G401 (cell line): ENCODE data around the gene SLC4A1AP. TPM values are rescaled to one million over a fixed set of nuclear protein-coding genes. Genes with fewer than 3 reads are reported as not detected.
"Not testable (repeated sequence)": the region's sequence is repeated elsewhere in the genome, so short reads cannot be mapped to it uniquely, and the experiment has no call there.

Experiments used
- DNase-seq: peaks from one replicate; pipeline ENCODE4 v3.0.0-alpha.2; 2015; ENCODE audit warnings: low spot score
- in situ Hi-C: cut with HindIII; loops from 2 replicates; pipeline ENCODE4 v1.10.0; 2016; ENCODE audit warnings: low sequenced_read_pairs, mixed read lengths
- total RNA-seq: library from RNA; depleted of rRNA; stranded (reverse); fragments of >200 nt; shearing (Covaris generic); gene quantifications from 2 replicates; pipeline ENCODE4 v1.2.3, GENCODE V29; 2014; rRNA removed

The SLC4A1AP gene
- 36.1 and 41.5 TPM in 2 replicates for total RNA-seq

DNA sequence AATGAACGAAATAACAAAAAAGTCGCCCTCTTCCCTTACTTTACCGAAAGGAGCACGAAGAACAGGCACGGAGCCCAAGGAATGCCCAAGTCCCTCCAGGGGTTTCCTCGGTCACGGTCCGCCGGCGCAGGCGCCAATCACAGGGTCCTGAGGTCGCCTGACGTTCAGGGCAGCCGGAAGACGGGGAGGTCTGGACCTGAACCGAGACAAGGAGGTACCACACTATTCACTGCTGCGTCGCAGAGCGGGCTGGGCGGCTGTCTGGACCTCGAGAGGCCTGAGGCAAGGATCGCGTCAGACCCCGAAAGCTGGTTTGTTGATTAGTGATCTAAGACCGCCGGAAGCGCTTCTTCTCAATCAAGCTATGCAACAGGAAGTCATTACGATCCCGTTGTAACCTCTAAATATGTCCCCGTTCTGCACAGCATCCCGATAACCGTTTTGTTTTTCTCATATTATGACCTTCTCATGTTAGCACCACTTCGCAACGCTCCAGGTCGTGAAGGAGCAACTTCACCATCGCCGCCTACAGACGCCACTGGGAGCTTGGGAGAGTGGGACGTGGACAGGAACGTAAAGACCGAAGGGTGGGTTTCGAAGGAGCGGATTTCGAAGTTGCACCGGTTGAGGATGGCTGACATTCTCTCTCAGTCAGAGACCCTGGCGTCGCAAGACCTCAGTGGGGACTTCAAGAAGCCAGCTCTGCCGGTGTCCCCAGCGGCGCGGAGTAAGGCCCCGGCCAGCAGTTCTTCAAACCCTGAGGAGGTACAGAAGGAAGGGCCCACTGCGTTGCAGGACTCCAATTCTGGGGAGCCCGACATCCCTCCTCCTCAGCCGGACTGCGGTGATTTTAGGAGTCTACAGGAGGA lies at the start of gene SLC4A1AP, which contains the start of gene SUPT7L:
SLC4A1AP (plus strand) TSS at position 605 of the 869 bp plus-strand sequence; CDS start at position 631, 26 bp downstream.
SUPT7L (minus strand) TSS at position 330 of the 869 bp plus-strand sequence. CDS start 1,422 bp downstream, outside the sequence.
- peak; percentile 88 for DNase-seq
- in situ Hi-C loops = no loop called here

DNA sequence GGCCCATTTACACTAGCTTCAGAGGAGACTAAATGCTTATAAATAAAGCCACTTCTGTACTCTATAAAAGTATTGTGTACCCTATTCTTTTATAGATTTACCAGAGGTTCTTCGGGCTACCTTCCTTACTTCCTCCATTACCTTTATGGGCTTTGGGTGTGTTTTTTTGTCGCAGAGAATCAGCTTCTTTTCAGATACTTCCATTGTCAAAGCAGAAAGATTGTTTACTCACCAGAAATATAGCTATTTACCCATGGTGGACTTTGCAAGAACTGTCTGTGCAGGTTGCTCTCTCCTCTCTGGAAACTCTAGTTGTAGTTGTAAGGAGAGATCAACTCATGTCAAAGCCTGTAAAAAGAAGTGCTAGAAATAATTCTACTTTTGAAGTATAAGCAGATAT lies 49.7 kb upstream of the SLC4A1AP start:
- no peak for DNase-seq
- in situ Hi-C loops = no loop called here

- in situ Hi-C loops = no loop called here
- DNase-seq = no peak
Observed at GRCh38 chr2:27615316-27615715, 48.4 kb upstream of the SLC4A1AP start.

DNA sequence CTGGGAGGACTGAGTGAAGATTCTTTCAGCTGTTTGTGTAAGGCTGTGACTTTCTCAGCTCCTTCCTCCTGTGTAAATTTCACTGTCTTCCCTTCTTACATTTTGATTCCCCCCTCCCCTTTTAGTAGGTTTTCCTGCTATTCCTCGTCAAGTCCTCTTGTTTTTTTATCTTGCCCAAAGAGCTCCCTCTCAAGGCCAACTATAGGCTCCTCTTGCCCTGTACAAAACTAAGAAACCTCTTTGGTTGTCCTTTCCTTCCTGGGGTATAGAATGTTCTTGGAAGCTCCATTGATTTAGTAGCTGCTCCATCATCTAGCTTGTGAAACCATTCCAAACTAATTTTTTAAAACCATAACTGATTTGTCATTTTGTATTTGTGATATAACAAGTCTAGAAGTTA lies 42.2 kb upstream of the SLC4A1AP start:
- in situ Hi-C loops = loop anchor here (10.0 kb wide), 1 partner anchor 167 kb away; no protein-coding TSS in a partner anchor
- no peak for DNase-seq

GRCh38 chr2:27622921-27623384 lies 40.7 kb upstream of the SLC4A1AP start:
- in situ Hi-C loops = loop anchor here (10.0 kb wide), 1 partner anchor 168 kb away; no protein-coding TSS in a partner anchor
- DNase-seq = no peak

DNA sequence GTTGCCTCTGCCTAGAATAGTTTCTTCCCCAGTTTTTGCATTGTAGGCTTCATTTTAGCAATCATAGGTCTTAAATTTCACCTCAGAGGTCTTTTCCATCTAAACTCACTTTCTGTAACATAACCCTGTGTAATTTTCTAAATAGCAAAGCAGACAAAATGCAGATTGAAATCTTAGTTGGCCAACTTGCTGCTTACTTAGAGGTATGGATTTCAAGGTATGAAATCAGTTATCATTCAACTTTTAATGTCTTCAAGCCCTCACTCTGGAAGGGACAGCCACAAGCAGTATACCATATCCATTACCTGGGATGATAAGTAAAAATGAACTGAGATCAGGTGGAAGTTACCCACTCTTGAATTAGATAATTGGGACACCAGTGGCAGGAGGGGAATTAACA lies 38.7 kb upstream of the SLC4A1AP start:
- in situ Hi-C loops = loop anchor here (10.0 kb wide), 1 partner anchor 170 kb away; no protein-coding TSS in a partner anchor
- no peak for DNase-seq

GRCh38 chr2:27626323-27626722 lies 37.4 kb upstream of the SLC4A1AP start:
- in situ Hi-C loops = loop anchor here (10.0 kb wide), 1 partner anchor 172 kb away; no protein-coding TSS in a partner anchor
- not testable (repeated sequence) for DNase-seq

GRCh38 chr2:27626921-27627320 lies 36.8 kb upstream of the SLC4A1AP start:
- in situ Hi-C loops = loop anchor here (10.0 kb wide), 1 partner anchor 172 kb away; no protein-coding TSS in a partner anchor

GRCh38 chr2:27627963-27628766 lies 35.5 kb upstream of the SLC4A1AP start:
- DNase-seq = no peak
- in situ Hi-C loops = loop anchor here (10.0 kb wide), 1 partner anchor 173 kb away; no protein-coding TSS in a partner anchor

More at GRCh38 chr2:27626921-27627320, 36.8 kb upstream of the SLC4A1AP start:
- DNase-seq = not testable (repeated sequence)

- in situ Hi-C loops = loop anchor here (10.0 kb wide), 1 partner anchor 174 kb away; no protein-coding TSS in a partner anchor
- peak; percentile 90 for DNase-seq
Observed at GRCh38 chr2:27628767-27629709, 34.7 kb upstream of the SLC4A1AP start, which contains the start of the genes CCDC121 and GPN1. TSS of gene CCDC121 (minus strand) at chr2:27629012. CDS start at chr2:27627799, 1,213 bp downstream. TSS of gene GPN1 (plus strand) at chr2:27629050. CDS start at chr2:27629059, 9 bp downstream.

DNA sequence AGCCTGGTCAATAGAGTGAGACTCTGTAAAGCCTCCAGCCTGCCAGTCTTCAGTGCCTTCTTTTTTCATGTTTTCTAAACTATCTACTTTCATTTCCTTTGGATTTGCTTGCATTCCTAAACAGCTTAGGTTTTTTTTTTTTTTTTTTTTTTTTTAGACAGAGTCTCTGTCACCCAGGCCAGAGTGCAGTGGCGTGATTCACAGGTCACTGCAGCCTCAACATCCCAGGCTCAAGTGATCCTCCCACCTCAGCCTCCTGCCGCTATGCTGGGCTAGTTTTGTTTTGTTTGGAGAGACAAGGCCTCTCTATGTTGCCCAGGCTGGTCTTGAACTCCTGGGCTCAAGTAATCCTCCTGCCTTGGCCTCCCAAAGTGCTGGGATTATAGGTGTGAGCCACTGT lies 33.4 kb upstream of the SLC4A1AP start:
- DNase-seq, in situ Hi-C loops: not testable (repeated sequence)

GRCh38 chr2:27634291-27634690 lies 29.4 kb upstream of the SLC4A1AP start:
- in situ Hi-C loops = no loop called here
- DNase-seq = no peak

DNA sequence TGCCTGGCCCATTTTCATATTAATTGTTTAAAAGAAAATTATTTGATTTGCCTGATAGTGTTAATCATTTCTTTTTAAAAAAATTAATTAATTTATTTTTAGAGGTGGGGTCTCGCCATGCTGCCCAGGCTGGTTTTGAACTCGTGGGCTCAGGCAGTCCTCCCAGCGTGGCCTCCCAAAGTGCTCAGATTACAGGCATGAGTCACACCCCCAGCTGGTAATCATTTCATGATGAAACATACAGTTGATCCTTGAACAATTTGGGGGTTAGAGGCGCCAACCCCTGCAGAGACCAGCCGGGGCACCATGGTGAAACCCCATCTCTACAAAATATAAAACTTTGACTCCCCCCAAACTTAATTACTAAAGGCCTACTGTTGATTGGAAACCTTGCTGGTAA lies 26.9 kb upstream of the SLC4A1AP start:
- in situ Hi-C loops = no loop called here
- no peak for DNase-seq

DNA sequence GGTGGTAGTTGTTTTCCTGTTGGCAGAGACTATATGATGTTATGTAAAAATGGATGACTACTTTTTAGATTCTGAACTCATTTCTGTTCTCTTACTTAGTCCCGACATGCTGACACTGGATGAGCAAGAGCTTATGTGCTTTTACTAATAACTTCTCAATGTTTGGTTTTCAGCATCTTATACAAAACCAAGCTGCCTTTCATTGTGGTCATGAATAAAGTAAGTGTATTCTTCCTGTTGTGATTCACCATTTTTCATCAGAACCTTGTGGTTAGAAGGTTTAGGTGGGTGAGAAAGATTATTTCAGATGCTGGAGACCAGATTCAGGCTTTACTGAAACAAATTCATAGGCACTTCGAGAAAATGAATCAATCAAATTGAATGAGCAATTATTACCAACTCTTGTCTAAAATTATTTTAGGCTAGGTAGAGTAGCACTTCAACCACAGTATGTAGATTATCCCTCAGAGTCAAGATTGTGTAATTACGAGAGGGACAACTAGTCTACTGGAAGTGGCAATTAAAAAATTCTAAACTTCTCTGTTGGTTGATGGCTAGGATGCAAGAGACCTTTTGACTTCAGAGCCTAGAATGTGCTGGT lies 25.6 kb upstream of the SLC4A1AP start:
- no peak for DNase-seq
- in situ Hi-C loops = no loop called here

GRCh38 chr2:27638709-27639108 lies 25.0 kb upstream of the SLC4A1AP start:
- in situ Hi-C loops = no loop called here
- DNase-seq = no peak

GRCh38 chr2:27640722-27641245 lies 22.9 kb upstream of the SLC4A1AP start:
- in situ Hi-C loops = no loop called here
- DNase-seq = no peak

DNA sequence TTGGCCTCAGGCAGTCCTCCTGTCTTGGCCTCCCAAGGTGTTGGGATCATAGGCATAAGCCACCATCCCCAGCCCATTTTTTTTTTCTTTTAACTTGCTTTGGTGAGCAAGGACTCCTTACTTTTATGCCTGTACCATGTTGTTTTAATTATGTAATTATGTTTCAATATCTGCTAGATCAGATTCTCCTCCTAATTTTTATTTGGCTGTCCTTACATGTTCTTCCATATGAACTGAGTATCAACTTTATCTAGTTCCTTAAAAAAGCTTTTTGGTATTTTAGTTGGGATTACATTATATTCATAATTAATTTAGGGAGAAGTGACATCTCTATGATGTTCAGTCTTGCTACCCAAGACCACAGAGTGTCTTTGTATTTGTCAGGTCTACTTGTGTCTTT lies 18.5 kb upstream of the SLC4A1AP start:
- DNase-seq = no peak
- in situ Hi-C loops = no loop called here
